Measurements from ENCODE around the gene CHTOP. TPM values are rescaled to one million over a fixed set of nuclear protein-coding genes. Genes with fewer than 3 reads are reported as not detected.

Gene CHTOP
- total RNA-seq, 1 donor from 2014 or later, result 75.5 TPM

- H3K9me3 ChIP-seq (replicated peaks), result no peaks in the 10 kb centered on the region
- H3K36me3 ChIP-seq, result no peaks in the 10 kb centered on the region
- peak overlapping the region; percentile 77 for H3K4me3 ChIP-seq
- DNase-seq, result peak; percentile 49
- peaks cover 21% of the 10 kb centered on the region for H3K27me3 ChIP-seq (ENCODE audit: low read depth)
- H3K4me1 ChIP-seq, result peaks cover 36% of the 10 kb centered on the region
- intact Hi-C loops (cut with micrococcal nuclease), result loop anchor here (5.0 to 10.0 kb wide), 2 partner anchors 69 to 307 kb away; partner anchors contain the start of gene RAB13
- peak overlapping the region; percentile 82 for H3K27ac ChIP-seq (replicated peaks)
- TF ChIP-seq CTCF (IDR thresholded peaks at IDR 0.05; ENCODE audit: borderline replicate concordance), result peak; percentile 95
Observed at GRCh38 chr1:153677718-153678518, 44.1 kb downstream of the CHTOP start.

- no peaks in the 10 kb centered on the region for H3K36me3 ChIP-seq
- intact Hi-C loops (cut with micrococcal nuclease), result loop anchor here (5.0 to 10.0 kb wide), 2 partner anchors 69 to 306 kb away; partner anchors contain the start of gene RAB13
Observed at GRCh38 chr1:153678519-153679336, 44.9 kb downstream of the CHTOP start, which contains the start of gene NPR1. Gene NPR1, plus strand, starts transcription at chr1:153678688. Its CDS starts 421 bp downstream, at chr1:153679109.

GRCh38 chr1:153679337-153680119 is 45.7 kb downstream of the CHTOP start:
- intact Hi-C loops (cut with micrococcal nuclease), result loop anchor here (5.0 to 10.0 kb wide), 2 partner anchors 68 to 305 kb away; partner anchors contain the start of gene RAB13
- peak; percentile 24 for DNase-seq
- H3K27me3 ChIP-seq (ENCODE audit: low read depth), result peaks cover 21% of the 10 kb centered on the region

More at GRCh38 chr1:153678519-153679336, 44.9 kb downstream of the CHTOP start, which contains the start of gene NPR1:
- peak; percentile 66 for DNase-seq
- Histone ChIP-seq H3K27me3 (ENCODE audit: low read depth) (peaks cover 21% of the 10 kb centered on the region), H3K9me3 (replicated peaks) (no peaks in the 10 kb centered on the region), H3K4me3 (peak within 1 kb of the TSS; percentile 77), H3K4me1 (peaks cover 36% of the 10 kb centered on the region), H3K27ac (replicated peaks) (peak within 1 kb of the TSS; percentile 82)
- no peak for TF ChIP-seq CTCF (IDR thresholded peaks at IDR 0.05; ENCODE audit: borderline replicate concordance)

GRCh38 chr1:153680120-153680403 is 46.2 kb downstream of the CHTOP start:
- H3K36me3 ChIP-seq, result no peaks in the 10 kb centered on the region
- DNase-seq, result no peak
- peaks cover 36% of the 10 kb centered on the region for H3K4me1 ChIP-seq
- intact Hi-C loops (cut with micrococcal nuclease), result no loop called here
- peaks cover 21% of the 10 kb centered on the region for H3K27me3 ChIP-seq (ENCODE audit: low read depth)
- no peaks in the 10 kb centered on the region for H3K9me3 ChIP-seq (replicated peaks)
- peak overlapping the region; percentile 82 for H3K27ac ChIP-seq (replicated peaks)
- peak overlapping the region; percentile 77 for H3K4me3 ChIP-seq
- no peak for TF ChIP-seq CTCF (IDR thresholded peaks at IDR 0.05; ENCODE audit: borderline replicate concordance)

More at GRCh38 chr1:153679337-153680119, 45.7 kb downstream of the CHTOP start:
- H3K4me3 ChIP-seq, result peak overlapping the region; percentile 77
- peaks cover 36% of the 10 kb centered on the region for H3K4me1 ChIP-seq
- H3K36me3 ChIP-seq, result no peaks in the 10 kb centered on the region
- TF ChIP-seq CTCF (IDR thresholded peaks at IDR 0.05; ENCODE audit: borderline replicate concordance), result no peak
- peak overlapping the region; percentile 82 for H3K27ac ChIP-seq (replicated peaks)
- H3K9me3 ChIP-seq (replicated peaks), result no peaks in the 10 kb centered on the region

- peaks cover 21% of the 10 kb centered on the region for H3K27me3 ChIP-seq (ENCODE audit: low read depth)
- H3K4me1 ChIP-seq, result peaks cover 31% of the 10 kb centered on the region
- intact Hi-C loops (cut with micrococcal nuclease), result no loop called here
- H3K9me3 ChIP-seq (replicated peaks), result no peaks in the 10 kb centered on the region
- no peak for DNase-seq
- H3K36me3 ChIP-seq, result peaks cover 3% of the 10 kb centered on the region
- no peak overlapping the region for H3K27ac ChIP-seq (replicated peaks)
- H3K4me3 ChIP-seq, result no peak overlapping the region
- TF ChIP-seq CTCF (IDR thresholded peaks at IDR 0.05; ENCODE audit: borderline replicate concordance), result no peak
Observed at GRCh38 chr1:153682730-153683129, 48.9 kb downstream of the CHTOP start.

All from left ventricle myocardium inferior (tissue), 1 donor.